ENCODE measurements around the gene ZNF334.

The ZNF334 gene

DNA sequence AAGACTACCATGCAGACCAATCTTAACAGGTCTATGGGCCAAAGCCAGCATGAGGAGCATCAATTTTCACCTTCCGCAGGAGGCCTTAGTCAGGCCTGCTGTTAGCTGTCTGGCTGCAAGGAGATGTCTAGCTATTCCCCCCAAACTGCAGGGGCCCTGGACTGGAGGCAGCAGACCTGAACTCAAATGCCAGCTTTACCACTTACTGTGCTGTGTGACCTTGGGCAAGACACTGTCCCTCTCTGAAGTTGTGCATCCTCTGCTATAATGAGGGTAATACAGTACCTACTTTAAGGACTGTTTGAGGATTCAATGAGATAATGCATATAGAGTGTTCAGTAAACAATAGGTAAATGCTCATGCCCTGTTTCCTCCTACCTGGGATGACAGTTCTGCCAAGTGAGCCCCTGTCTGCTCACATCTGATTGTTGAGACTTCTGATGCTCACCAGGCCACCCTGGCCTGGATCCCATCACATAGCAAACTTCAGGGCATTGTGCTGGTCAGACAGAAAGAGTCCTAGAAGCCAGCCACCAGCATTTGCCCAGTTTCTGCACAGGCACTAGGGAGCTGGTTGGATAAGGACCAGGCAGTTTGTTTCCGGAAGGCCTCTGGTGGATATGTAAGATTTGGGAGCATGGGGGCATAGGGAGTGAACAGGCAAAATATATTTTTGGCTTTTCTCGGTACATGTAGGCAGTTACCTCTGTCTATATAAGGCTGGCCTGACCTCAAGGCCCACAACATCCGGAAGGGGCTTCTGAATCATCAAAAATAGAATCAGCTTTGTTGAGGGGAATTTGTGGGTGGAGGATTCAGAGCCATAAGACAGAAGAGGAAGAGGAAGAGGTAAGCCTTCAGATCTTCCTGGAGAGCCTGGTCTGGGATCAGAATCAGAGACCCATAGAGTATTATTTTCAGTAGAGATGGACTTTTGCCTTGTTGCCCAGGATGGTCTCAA, 39.4 kb upstream of the ZNF334 start:
- TF ChIP-seq, protein P1, sequence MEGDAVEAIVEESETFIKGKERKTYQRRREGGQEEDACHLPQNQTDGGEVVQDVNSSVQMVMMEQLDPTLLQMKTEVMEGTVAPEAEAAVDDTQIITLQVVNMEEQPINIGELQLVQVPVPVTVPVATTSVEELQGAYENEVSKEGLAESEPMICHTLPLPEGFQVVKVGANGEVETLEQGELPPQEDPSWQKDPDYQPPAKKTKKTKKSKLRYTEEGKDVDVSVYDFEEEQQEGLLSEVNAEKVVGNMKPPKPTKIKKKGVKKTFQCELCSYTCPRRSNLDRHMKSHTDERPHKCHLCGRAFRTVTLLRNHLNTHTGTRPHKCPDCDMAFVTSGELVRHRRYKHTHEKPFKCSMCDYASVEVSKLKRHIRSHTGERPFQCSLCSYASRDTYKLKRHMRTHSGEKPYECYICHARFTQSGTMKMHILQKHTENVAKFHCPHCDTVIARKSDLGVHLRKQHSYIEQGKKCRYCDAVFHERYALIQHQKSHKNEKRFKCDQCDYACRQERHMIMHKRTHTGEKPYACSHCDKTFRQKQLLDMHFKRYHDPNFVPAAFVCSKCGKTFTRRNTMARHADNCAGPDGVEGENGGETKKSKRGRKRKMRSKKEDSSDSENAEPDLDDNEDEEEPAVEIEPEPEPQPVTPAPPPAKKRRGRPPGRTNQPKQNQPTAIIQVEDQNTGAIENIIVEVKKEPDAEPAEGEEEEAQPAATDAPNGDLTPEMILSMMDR (IDR thresholded peaks at IDR 0.05; ENCODE audit: low read depth, low read length, missing control alignments): no peak
- DNase-seq: no peak
- in situ Hi-C loops (cut with HindIII; ENCODE audit: low pct_ligation_motif_present, low sequenced_read_pairs): no loop called here
- Histone ChIP-seq H3K4me3 (ENCODE audit: low read depth, low read length) (no peak overlapping the region), H3K36me3 (replicated peaks) (no peaks in the 10 kb centered on the region), H3K27me3 (replicated peaks) (no peaks in the 10 kb centered on the region), H3K27ac (no peak overlapping the region)

DNA sequence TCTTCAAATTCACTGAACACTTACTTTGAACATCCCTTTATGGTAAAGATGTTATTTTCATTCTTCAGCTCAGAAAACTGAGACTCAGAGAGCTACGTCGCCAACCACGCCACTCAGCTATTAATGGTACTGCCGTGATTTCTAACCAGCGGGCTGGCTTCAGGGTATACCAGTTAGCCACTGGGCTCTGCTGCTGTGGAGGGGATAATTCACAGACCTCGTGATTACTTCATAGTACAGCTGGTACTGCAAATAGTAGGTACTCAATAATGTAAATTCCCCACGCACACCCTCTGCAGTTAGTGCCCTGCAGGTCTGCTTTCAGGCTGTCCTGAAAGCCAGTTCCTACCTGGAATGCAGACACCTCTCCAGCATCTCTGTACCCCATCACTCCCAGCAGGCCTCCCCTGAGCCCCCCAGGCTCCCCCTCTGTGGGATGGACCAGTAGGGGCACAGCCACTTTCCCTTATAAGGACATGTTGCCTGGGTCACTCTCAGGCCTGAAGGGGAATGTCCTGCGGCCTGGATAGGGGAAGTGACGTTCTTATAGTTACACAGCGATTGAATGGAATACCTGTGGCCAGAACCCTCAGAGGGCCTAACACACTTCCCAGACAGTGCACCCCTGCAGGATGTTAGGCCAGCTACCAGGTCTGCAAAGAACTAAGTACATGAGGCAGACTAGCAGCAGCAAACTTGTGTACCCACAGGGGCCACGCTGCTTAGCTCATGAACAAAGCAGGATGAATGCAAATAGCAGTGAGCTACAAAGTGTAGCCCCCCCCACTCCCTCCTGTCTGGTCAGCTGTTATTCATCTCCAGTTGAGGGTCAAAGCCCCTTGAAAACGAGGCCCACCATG, 38.4 kb upstream of the ZNF334 start:
- Histone ChIP-seq H3K27me3 (replicated peaks) (no peaks in the 10 kb centered on the region), H3K27ac (no peak overlapping the region), H3K36me3 (replicated peaks) (no peaks in the 10 kb centered on the region), H3K4me3 (ENCODE audit: low read depth, low read length) (no peak overlapping the region)
- in situ Hi-C loops (cut with HindIII; ENCODE audit: low pct_ligation_motif_present, low sequenced_read_pairs): no loop called here
- TF ChIP-seq, protein P1 (IDR thresholded peaks at IDR 0.05; ENCODE audit: low read depth, low read length, missing control alignments): no peak
- DNase-seq: no peak

DNA sequence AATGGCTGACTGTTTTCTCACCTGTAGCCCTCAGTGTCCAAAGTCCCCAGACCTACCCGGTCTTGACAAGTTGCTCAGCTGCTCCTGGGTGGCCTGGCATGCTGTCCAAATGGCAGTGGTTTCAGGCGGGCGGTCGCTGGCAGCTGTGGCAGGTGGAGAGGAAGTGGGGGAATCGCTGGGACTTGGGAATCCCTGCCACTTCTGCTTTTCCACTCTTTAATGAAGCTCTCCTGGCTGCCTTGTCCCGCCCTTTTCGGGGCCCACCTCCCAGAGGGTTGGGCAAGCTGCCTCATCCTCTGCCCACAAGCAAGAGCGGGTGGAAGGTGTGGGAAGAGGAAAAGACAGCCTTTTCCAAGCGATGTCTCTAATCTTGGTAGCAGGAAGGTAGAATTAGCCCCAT, 37.1 kb upstream of the ZNF334 start, which contains the start of gene OCSTAMP:
Gene OCSTAMP (minus strand): TSS at position 194 of the 400 bp plus-strand sequence. CDS start 94 bp downstream, at position 100.
- Histone ChIP-seq H3K4me3 (ENCODE audit: low read depth, low read length) (no peak within 1 kb of the TSS), H3K27me3 (replicated peaks) (no peaks in the 10 kb centered on the region), H3K27ac (no peak within 1 kb of the TSS), H3K36me3 (replicated peaks) (no peaks in the 10 kb centered on the region)
- DNase-seq: no peak
- TF ChIP-seq, protein P1 (IDR thresholded peaks at IDR 0.05; ENCODE audit: low read depth, low read length, missing control alignments): no peak
- in situ Hi-C loops (cut with HindIII; ENCODE audit: low pct_ligation_motif_present, low sequenced_read_pairs): no loop called here

DNA sequence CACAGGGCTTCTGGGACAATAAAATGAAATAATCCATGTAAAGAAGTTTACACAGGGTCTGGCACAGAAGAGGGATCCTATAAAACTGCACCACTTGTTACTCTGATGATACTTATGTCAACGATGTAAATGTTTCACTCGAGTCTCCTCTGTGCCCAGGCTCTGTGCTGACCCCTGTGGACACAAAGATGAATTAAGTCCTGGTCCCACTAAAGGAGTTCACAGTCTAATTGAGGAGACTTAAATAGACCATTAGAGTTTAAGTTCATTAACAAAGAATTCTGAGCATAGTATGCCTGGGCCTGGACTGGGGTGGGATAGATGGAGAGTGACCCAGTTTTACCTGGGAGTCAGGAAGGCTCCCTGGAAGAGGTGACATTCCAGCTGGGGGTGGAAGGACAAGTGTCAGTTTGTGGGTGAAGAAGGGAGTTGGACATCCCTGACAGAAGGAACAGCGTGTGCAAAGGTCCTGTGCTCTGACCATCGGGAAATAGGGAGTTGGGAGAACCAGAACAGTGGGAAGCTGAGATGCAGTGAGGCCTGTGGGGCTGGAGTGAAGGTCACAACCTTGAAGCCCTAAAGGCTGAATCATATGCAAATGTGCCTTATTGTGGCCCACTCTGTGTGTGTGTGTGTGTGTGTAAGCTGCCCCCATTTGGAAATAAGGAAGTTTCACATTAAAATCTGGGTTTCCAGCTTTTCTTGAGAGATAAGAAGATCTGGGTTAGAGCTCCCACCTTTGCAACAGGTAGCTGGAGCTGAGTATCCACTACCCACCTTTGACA, 36.0 kb upstream of the ZNF334 start:
- H3K36me3 ChIP-seq (replicated peaks): no peaks in the 10 kb centered on the region
- H3K27ac ChIP-seq: no peak overlapping the region
- DNase-seq: no peak
- no peak overlapping the region for H3K4me3 ChIP-seq (ENCODE audit: low read depth, low read length)
- in situ Hi-C loops (cut with HindIII; ENCODE audit: low pct_ligation_motif_present, low sequenced_read_pairs): no loop called here
- TF ChIP-seq, protein P1 (IDR thresholded peaks at IDR 0.05; ENCODE audit: low read depth, low read length, missing control alignments): no peak
- no peaks in the 10 kb centered on the region for H3K27me3 ChIP-seq (replicated peaks)

DNA sequence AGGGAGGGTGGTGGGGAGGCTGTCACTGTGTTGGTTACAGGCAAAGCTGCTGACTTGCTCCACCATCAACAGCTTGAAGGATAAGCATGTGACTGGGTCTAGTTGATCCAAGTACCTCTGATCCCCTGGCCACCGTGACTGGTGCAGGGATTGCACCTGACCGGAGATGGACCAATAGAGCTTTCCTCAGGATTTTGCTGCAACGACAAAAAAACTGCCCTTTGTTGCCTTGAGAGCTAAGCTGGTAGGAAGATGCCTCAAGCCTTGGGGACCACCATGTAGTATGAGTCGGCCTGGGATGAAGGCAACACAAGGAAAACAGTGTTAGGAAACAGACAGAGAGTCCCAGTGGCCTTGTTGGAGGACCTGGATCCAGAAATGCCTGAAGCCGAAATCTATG, 35.3 kb upstream of the ZNF334 start:
- Histone ChIP-seq H3K27me3 (replicated peaks) (no peaks in the 10 kb centered on the region), H3K27ac (no peak overlapping the region), H3K4me3 (ENCODE audit: low read depth, low read length) (no peak overlapping the region), H3K36me3 (replicated peaks) (no peaks in the 10 kb centered on the region)
- in situ Hi-C loops (cut with HindIII; ENCODE audit: low pct_ligation_motif_present, low sequenced_read_pairs): no loop called here
- TF ChIP-seq, protein P1 (IDR thresholded peaks at IDR 0.05; ENCODE audit: low read depth, low read length, missing control alignments): no peak
- DNase-seq: no peak
